Keratinocyte (primary cell): Measurements from ENCODE around the gene GLIPR1L2. TPM values are rescaled to one million over a fixed set of nuclear protein-coding genes. Genes with fewer than 3 reads are reported as not detected.

Source experiments
- DNase-seq: peaks from one replicate; pipeline ENCODE4 v3.0.0-alpha.2; 2011; ENCODE audit warnings: low read depth, missing footprints, low spot score
- FAIRE-seq: peaks from 2 replicates; lab custom pipeline; 2011; peaks lifted over from hg19 to GRCh38; lab: Jason Lieb, UNC
- H2AFZ ChIP-seq: 2 replicates; pipeline ENCODE4 v1.6.0; 2012; ENCODE audit warnings: low read length, control low read depth, inconsistent platforms; ENCODE audit not compliant: control insufficient read depth
- H3K27ac ChIP-seq: 2 replicates; pipeline ENCODE4 v1.5.1; 2011; ENCODE audit warnings: low read length; ENCODE audit not compliant: control insufficient read depth, insufficient read depth
- H3K27me3 ChIP-seq: 3 replicates; pipeline ENCODE4 v1.6.0; 2011; ENCODE audit warnings: low read length; ENCODE audit not compliant: control insufficient read depth, insufficient read depth; ENCODE audit errors: extremely low read depth
- H3K36me3 ChIP-seq, 2 experiments: 2 replicates in 1 of 2; 3 replicates in 1 of 2; pipeline ENCODE4 v1.5.1; 2011; ENCODE audit warnings: low read length in 2 of 2, mild to moderate bottlenecking in 1 of 2; ENCODE audit not compliant: control insufficient read depth in 2 of 2, insufficient read depth in 2 of 2; ENCODE audit errors: extremely low read depth in 1 of 2
- H3K4me1 ChIP-seq: 3 replicates; pipeline ENCODE4 v1.5.1; 2011; ENCODE audit warnings: low read length; ENCODE audit not compliant: control insufficient read depth, insufficient read depth; ENCODE audit errors: extremely low read depth
- H3K4me2 ChIP-seq: 3 replicates; pipeline ENCODE4 v1.6.0; 2011; ENCODE audit warnings: low read depth, low read length; ENCODE audit not compliant: control insufficient read depth, insufficient read depth; ENCODE audit errors: extremely low read depth
- H3K4me3 ChIP-seq, 3 experiments: fragments of 200-600 bp in 1 of 3; sonication (generic) in 1 of 3; 2 replicates in 2 of 3; 3 replicates in 1 of 3; pipeline ENCODE4 v1.5.1; 2011 to 2016; ENCODE audit warnings: low read length in 3 of 3, mild to moderate bottlenecking in 3 of 3, control low read depth in 2 of 3, inconsistent platforms in 1 of 3, low read depth in 1 of 3, mixed read lengths in 1 of 3, mixed run types in 1 of 3, moderate library complexity in 1 of 3; ENCODE audit not compliant: control insufficient read depth in 2 of 3, insufficient read depth in 2 of 3; ENCODE audit errors: extremely low read depth in 1 of 3
- H3K79me2 ChIP-seq: 2 replicates; pipeline ENCODE4 v1.6.0; 2012; ENCODE audit warnings: low read length; ENCODE audit not compliant: control insufficient read depth, insufficient read depth
- H3K9ac ChIP-seq: 3 replicates; pipeline ENCODE4 v1.6.0; 2011; ENCODE audit warnings: low read length; ENCODE audit not compliant: control insufficient read depth, insufficient read depth; ENCODE audit errors: extremely low read depth
- H3K9me1 ChIP-seq: 3 replicates; pipeline ENCODE4 v1.6.0; 2011; ENCODE audit warnings: low read length; ENCODE audit not compliant: control insufficient read depth, insufficient read depth; ENCODE audit errors: extremely low read depth
- H3K9me3 ChIP-seq: 2 replicates; pipeline ENCODE4 v1.5.1; 2012; ENCODE audit warnings: low read depth, low read length; ENCODE audit not compliant: control insufficient read depth
- H4K20me1 ChIP-seq: 3 replicates; pipeline ENCODE4 v1.6.0; 2011; ENCODE audit warnings: low read length; ENCODE audit not compliant: control insufficient read depth, insufficient read depth; ENCODE audit errors: extremely low read depth
- EZH2 ChIP-seq: IDR thresholded peaks from one replicate; pipeline ENCODE4 v1.6.1; 2012; ENCODE audit warnings: inconsistent platforms, mild to moderate bottlenecking, low read length, moderate library complexity
- dilution Hi-C: fragments of 300-500 bp; cut with MboI; formaldehyde crosslinking; loops from one replicate; pipeline ENCODE4 v1.7.0; 2020; ENCODE audit warnings: low sequenced_read_pairs; ENCODE audit not compliant: extremely low pct_ligation_motif_present
- polyA plus RNA-seq, 5 experiments: library from polyadenylated mRNA; depleted of rRNA in 3 of 5; stranded (reverse) in 3 of 5; stranded (forward) in 1 of 5; unstranded in 1 of 5; fragments of >200 nt; gene quantifications; 1 replicate in 1 of 5; 2 replicates in 3 of 5; 3 replicates in 1 of 5; pipeline versions ENCODE4 v1.2.1 to v1.2.3, GENCODE V29; 2011 to 2012; ENCODE audit warnings: missing spikeins in 2 of 5, low read depth in 1 of 5, low replicate concordance in 1 of 5
- TF ChIP-seq, protein P1 (sequence below), 3 experiments: IDR thresholded peaks in 1 of 3; conservative IDR thresholded peaks in 1 of 3; optimal IDR thresholded peaks in 1 of 3; 2 replicates in 2 of 3; 3 replicates in 1 of 3; pipeline versions ENCODE3 to v1.5.1; 2011; ENCODE audit warnings: low read length in 3 of 3, mild to moderate bottlenecking in 3 of 3, moderate library complexity in 2 of 3, control low read depth in 1 of 3, inconsistent platforms in 1 of 3; ENCODE audit not compliant: insufficient read depth in 2 of 3; ENCODE audit errors: extremely low read depth in 1 of 3

GLIPR1L2 gene
- polyA plus RNA-seq, 1 donor (not counting 4 experiments of a cell fraction or from before 2014, with no cell fraction given) = 0.41 TPM

DNA sequence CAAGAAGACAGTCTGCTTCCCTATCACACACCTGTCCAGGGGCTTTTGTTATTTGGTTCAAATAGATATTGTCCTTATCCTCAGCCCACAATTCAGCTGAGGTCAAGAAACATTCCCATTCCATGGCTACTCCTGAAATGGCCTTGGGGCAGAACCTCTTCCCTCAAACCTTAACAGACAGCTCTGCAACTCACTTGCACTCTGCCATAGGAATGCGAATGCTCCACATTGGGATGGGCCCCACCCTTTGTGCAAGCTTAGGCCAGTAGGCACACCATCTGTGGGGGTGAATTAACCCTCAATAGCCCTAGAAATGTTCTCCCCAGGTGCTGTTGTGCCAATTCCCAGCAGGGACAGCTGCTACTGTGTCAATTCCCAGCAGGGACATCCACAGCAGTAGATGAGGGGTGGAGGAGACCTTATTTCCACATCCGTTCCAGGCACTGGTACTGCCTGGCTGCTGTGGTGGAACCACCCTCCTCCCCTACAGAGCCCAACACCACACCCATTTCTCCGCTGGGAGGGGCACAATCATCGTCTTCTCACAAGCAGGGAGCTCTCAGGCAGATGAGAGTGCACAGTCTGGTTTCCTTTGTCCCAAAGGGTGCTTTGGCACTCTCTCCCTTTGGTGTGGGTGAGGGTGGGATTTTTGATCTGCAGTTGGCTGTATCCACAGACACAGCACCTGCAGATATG, 47.3 kb downstream of the GLIPR1L2 start:
- FAIRE-seq = no peak
- H3K27me3 ChIP-seq = no peaks in the 10 kb centered on the region
- dilution Hi-C loops = no loop called here

DNA sequence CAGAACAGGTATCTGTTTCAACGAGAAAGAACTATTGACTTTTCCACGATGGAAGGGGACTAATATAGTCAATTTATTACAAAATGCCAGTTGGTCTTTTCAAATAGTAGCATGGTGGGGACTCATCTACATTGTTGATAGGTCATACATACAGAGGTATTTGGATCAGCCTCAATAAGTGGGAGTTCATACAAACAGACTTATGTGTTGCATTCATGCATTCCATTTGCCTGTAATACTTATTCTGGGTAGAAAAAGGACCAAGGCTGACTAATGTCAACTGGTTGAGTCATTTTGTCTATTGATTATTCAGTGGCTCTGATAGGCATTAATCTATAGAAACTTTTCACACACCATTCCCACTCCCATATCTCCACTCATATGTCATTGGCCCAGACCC, 48.2 kb downstream of the GLIPR1L2 start:
- H2AFZ ChIP-seq = no peak overlapping the region
- no peaks in the 10 kb centered on the region for H4K20me1 ChIP-seq
- no peak overlapping the region for H3K4me2 ChIP-seq
- H3K27ac ChIP-seq = no peak overlapping the region
- dilution Hi-C loops = no loop called here
- DNase-seq = no peak
- no peak for TF ChIP-seq EZH2
- TF ChIP-seq, protein P1, sequence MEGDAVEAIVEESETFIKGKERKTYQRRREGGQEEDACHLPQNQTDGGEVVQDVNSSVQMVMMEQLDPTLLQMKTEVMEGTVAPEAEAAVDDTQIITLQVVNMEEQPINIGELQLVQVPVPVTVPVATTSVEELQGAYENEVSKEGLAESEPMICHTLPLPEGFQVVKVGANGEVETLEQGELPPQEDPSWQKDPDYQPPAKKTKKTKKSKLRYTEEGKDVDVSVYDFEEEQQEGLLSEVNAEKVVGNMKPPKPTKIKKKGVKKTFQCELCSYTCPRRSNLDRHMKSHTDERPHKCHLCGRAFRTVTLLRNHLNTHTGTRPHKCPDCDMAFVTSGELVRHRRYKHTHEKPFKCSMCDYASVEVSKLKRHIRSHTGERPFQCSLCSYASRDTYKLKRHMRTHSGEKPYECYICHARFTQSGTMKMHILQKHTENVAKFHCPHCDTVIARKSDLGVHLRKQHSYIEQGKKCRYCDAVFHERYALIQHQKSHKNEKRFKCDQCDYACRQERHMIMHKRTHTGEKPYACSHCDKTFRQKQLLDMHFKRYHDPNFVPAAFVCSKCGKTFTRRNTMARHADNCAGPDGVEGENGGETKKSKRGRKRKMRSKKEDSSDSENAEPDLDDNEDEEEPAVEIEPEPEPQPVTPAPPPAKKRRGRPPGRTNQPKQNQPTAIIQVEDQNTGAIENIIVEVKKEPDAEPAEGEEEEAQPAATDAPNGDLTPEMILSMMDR (optimal IDR thresholded peaks at IDR 0.05 in 1 of 3, IDR thresholded peaks at IDR 0.05 in 1 of 3, conservative IDR thresholded peaks at IDR 0.05 in 1 of 3; ENCODE audit: extremely low read depth in 1 of 3, insufficient read depth in 2 of 3, low read length in 3 of 3) = no peak
- FAIRE-seq = peak; percentile 23
- H3K9me3 ChIP-seq = no peaks in the 10 kb centered on the region
- peaks cover 10% of the 10 kb centered on the region for H3K4me1 ChIP-seq
- H3K79me2 ChIP-seq = no peaks in the 10 kb centered on the region
- H3K27me3 ChIP-seq = no peaks in the 10 kb centered on the region
- H3K9ac ChIP-seq = no peak overlapping the region
- no peaks in the 10 kb centered on the region for H3K9me1 ChIP-seq
- no peaks in the 10 kb centered on the region for H3K36me3 ChIP-seq
- H3K4me3 ChIP-seq = no peak overlapping the region

More for the DNA sequence above, 47.3 kb downstream of the GLIPR1L2 start:
- Histone ChIP-seq H3K27ac (no peak overlapping the region), H2AFZ (peak overlapping the region; percentile 30), H3K9ac (no peak overlapping the region), H3K9me1 (no peaks in the 10 kb centered on the region), H4K20me1 (no peaks in the 10 kb centered on the region), H3K4me2 (peak overlapping the region; percentile 49), H3K79me2 (no peaks in the 10 kb centered on the region), H3K36me3 (no peaks in the 10 kb centered on the region), H3K4me3 (no peak overlapping the region), H3K9me3 (no peaks in the 10 kb centered on the region), H3K4me1 (peaks cover 10% of the 10 kb centered on the region)
- TF ChIP-seq EZH2 = no peak
- TF ChIP-seq, protein P1 (optimal IDR thresholded peaks at IDR 0.05 in 1 of 3, IDR thresholded peaks at IDR 0.05 in 1 of 3, conservative IDR thresholded peaks at IDR 0.05 in 1 of 3; ENCODE audit: extremely low read depth in 1 of 3, insufficient read depth in 2 of 3, low read length in 3 of 3) = no peak
- DNase-seq = no peak
